ENCODE results near the gene SORBS2.
"Not testable (repeated sequence)": the region's sequence is repeated elsewhere in the genome, so short reads cannot be mapped to it uniquely, and the experiment has no call there.

The SORBS2 gene, protein sequence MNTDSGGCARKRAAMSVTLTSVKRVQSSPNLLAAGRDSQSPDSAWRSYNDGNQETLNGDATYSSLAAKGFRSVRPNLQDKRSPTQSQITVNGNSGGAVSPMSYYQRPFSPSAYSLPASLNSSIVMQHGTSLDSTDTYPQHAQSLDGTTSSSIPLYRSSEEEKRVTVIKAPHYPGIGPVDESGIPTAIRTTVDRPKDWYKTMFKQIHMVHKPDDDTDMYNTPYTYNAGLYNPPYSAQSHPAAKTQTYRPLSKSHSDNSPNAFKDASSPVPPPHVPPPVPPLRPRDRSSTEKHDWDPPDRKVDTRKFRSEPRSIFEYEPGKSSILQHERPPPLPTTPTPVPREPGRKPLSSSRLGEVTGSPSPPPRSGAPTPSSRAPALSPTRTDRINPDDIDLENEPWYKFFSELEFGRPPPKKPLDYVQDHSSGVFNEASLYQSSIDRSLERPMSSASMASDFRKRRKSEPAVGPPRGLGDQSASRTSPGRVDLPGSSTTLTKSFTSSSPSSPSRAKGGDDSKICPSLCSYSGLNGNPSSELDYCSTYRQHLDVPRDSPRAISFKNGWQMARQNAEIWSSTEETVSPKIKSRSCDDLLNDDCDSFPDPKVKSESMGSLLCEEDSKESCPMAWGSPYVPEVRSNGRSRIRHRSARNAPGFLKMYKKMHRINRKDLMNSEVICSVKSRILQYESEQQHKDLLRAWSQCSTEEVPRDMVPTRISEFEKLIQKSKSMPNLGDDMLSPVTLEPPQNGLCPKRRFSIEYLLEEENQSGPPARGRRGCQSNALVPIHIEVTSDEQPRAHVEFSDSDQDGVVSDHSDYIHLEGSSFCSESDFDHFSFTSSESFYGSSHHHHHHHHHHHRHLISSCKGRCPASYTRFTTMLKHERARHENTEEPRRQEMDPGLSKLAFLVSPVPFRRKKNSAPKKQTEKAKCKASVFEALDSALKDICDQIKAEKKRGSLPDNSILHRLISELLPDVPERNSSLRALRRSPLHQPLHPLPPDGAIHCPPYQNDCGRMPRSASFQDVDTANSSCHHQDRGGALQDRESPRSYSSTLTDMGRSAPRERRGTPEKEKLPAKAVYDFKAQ (N-terminal part only)

DNA sequence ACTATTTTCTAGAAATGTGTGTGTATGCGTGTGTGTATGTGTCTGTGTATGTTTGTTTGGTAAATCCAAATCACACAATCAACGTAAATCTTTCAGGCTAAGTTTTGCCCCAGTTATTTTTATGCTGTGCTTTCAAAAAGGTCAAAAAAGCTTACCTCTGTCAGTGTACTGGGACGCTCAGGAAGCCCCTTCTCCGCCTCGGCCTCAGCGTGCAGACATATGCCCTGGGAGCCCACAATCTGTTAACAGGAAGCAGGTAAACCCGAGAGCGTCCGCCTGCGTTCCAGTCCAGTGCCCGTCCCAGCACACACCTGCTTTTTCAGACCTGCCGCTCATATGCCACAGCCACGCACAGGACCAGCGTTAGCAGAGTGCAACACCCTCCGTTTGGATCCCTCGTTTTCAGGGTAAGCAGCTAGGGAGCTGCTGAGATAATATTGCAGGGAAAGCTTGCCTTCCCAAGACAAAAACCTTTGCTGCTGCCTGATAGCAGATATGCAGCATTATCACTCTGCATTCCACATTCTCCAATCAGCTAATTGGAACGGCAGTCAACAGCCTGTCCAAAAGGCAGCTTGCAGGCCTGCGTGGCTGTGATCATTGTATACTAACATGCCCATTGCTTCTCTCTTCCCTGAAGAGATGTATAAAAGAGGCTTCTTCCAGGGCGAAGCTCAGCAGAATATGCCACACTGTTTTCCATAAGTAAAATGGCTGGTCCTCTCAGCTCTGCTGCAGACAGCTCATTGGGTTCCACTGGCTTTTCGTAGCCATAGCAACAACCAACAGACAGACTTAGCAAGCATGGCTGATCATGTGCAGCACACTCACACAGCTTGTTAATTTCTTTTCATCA is at the start of gene SORBS2:
Gene SORBS2 (minus strand): TSS at position 686 of the 856 bp plus-strand sequence. CDS start 121,623 bp downstream, outside the sequence.
- peak; percentile 26 to 68 for DNase-seq

- no peak for DNase-seq
Observed at GRCh38 chr4:185859111-185859510, 47.1 kb upstream of the SORBS2 start.

- DNase-seq = not testable (repeated sequence)
Observed at GRCh38 chr4:185857561-185857960, 45.6 kb upstream of the SORBS2 start.

DNA sequence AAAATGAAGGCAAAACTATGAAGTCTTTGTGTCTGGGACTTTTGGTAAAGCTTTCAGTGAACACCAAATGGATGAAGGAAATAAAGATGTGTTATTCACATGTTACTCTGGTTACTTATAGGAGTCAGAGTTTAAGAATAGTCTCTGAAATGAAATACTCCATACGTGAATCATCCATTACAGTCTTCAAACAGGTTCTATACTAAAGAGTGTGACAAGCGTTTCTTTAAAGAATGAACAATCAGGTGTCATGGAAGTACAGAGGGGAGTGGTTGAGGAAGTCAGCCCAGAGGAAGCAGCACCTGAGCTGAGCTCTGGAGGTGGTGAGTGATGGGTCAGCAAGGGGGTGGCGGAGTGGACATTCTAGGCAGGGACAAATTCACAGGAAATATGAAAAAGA is 41.8 kb upstream of the SORBS2 start:
- no peak for DNase-seq

DNA sequence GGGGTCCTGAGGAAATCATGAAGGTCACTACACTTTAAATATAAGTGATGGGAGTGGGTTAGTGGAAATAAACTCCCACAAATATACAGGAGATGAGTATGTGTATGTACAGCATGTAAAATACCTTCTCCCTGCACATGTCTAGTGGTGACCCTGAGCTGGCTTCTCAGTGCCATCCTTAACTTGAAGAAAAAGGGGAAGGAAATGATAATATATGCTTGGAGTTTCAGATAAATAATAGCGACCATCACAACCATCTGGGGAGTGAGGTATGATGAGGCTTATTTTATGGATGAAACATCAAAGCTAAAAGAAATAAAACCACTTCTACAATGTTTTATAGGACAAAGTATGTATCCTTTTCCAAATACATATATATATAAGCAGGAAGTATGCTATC is 41.0 kb upstream of the SORBS2 start:
- DNase-seq = no peak

DNA sequence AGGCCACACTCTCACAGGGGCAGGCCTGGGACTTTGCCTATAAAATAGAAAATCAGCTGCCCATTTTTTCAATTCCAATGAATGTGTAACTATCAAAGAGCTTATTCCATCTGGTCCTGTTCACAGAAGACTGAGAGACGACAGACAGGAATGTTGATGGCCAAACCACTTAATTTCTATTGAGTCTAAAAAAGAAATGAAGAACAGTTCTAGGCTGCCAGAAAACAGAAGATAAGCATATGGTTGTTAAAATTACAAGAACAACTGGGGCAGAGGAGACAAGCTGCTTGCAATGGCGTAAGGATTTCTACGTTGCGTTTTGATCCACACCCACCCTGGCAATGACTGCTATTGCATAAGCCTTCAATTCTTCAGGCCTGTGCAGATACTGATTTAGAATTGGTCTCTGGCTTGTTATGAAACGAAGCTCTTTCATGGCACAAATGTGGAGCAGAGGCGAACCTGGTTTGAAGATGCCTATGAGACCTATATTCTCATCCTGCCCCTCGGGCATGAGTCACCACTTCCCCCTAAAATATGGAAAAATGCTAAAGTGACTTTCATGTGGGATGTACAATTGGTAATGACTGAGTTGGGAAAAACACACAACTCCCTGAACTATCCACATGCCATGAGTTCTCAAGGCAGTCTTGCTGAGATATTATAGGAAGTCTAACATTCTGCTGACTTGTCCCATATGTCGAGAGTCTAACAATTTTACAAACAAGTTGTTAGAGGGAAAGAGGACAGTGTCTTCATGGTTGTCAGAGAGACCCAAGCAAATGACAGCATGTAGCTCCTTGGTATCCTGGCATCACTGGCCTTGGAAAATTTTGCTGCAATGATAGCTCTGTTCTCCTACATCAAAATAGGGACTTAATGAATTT is 37.9 kb upstream of the SORBS2 start:
- peak in 1 of 2 experiments; percentile 26 for DNase-seq

GRCh38 chr4:185847352-185848097 is 35.5 kb upstream of the SORBS2 start:
- peak; percentile 54 to 80 for DNase-seq

- no peak for DNase-seq
Observed at GRCh38 chr4:185846505-185847150, 34.6 kb upstream of the SORBS2 start.

- DNase-seq = peak in 1 of 2 experiments; percentile 11
Observed at GRCh38 chr4:185845966-185846365, 34.0 kb upstream of the SORBS2 start.

DNA sequence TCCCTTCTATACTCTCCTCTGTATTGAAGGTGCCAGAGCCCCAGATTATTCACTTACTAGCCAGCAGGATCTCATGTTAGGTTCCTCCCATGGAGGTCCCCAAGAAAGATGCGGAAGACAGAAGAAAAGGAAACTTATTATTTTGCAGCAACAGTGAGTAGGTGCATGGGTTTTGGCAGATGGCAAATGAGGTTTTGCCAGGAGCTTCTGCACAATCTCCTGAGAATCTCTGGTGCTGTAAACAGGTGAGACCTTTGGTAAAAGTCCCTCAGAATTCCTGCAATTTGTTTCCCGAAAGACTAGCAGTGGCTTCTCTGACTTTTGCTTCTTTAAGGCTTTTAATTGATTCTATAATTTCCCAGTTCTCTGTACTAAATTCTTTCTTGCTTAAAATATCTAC is 29.5 kb upstream of the SORBS2 start:
- no peak for DNase-seq

GRCh38 chr4:185840953-185841352 is 29.0 kb upstream of the SORBS2 start:
- DNase-seq = no peak

DNA sequence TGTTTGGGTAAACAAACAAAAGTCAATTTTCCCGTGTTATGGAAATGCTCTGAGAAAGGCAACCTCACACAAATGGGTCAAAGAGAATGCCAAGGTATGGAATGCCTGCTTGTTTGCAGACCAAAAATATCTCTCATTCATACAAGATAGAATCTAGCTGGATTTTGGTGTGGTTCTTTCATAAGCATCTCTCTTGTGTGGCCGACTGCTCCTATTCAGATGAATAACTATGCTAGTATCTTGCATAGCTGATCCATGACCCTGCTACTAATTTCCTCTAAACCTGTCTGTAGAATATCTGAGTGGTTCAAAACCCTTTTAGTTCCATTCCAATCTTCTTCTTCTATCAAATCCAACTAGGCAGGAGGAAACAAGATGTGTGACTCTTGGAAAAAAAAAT is 28.2 kb upstream of the SORBS2 start:
- DNase-seq = no peak

DNA sequence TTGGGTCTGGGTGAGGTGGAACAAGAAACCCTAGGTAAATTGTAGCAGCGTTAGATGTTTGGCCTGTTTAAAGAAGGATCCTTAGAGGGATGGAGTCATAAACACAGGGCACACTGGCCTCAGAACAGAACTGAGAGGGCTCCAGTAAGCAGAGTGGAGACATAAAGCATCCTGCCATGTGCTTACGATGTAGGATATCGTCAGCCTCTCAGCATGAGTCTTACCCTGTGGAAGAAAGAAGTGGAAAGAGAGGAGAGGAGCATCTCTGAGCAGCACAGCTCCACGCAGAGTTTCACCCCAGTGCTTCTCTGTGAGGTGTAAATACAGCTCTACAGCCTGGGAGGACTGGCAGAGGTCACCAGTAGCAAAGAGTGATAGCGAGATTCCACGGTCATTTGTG is 27.8 kb upstream of the SORBS2 start:
- no peak for DNase-seq

DNA sequence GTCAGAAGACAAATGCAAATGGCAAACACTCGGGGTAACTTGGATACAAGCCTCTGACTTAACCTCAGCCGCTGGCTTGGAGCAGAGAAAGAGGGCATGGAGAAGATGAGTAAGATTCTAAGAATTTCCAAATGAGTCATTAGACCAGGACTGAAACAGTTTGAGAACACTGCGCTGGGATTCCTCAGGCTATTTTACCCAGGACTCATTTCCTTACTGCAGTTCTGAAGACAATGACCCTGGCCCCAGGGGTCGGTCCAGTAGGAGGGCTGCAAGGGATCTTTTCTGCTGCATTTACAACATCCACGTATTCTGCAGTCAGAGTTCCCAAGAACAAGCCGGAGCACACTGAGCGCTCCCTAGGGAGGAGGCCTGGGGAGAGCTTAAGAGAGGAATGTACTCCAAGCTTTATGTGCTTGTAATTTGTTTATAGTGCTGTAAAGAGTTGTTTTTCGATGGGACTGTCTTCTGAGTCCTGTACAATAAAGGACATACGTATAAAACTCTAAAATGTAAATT is 27.3 kb upstream of the SORBS2 start:
- no peak for DNase-seq

DNA sequence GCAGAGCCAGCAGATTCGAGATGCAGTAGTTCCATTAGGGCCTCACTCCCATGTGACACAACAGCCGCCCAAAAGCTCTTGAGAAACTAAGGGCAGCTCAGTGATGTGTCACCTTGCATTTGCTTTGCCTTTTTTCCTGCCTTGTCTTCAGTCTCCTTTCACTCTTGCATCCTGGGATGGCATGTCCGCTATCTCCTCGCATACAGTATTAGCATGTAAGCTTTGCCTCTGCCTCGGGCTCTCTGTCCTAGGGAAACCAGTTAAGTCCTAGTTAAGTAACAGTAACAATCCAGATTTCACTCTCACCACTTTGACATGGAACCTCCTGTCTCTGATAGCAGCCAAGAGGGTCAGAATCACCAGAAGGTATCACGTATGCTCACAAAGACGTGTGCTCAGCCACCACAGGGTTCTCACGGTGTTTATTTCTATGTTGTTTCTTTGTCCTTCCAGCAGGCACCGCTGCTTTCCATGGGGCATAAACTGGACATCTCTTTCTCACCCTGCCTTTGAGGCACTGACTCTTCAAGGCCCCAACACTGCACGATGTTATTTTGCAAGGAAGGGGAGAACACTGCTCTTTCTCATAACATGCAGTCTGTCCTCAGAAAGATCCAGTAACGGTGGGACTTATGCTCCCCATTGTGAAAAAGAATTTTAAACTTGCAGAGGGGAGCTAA is 26.7 kb upstream of the SORBS2 start:
- no peak for DNase-seq

- DNase-seq = no peak
Observed at GRCh38 chr4:185838104-185838452, 26.1 kb upstream of the SORBS2 start.

DNA sequence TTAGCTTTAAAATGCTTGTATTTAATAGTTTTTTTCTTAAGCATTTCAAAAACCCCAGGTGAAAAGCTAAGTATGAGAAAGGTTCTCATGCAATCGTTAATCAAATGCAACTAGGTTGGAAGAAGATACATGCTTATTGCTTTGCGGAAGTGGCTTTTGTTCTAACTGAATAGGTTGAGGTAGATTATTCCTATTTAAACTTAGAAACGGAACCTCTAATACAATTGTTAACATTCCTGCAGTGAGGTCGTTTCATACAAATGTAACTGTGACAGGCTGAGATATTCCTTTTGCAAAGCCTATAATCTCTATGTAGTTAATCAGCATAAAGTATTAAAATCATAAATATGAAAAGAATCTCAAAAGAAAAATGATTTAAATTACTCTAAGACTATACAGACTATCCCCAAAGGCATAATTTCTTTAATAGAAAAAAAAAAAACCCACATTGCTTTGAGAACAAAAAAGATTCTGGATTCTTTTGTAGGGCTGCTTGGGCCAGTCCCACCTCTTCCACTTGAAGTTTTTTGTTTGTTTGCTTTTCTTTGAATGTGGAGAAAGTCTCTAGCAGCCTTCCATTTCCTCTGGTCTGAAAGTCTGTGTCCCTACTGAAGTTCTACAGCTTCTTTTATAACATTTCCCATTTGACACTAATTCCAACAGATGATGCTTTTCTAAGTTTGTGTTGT is 25.6 kb upstream of the SORBS2 start:
- no peak for DNase-seq

DNA sequence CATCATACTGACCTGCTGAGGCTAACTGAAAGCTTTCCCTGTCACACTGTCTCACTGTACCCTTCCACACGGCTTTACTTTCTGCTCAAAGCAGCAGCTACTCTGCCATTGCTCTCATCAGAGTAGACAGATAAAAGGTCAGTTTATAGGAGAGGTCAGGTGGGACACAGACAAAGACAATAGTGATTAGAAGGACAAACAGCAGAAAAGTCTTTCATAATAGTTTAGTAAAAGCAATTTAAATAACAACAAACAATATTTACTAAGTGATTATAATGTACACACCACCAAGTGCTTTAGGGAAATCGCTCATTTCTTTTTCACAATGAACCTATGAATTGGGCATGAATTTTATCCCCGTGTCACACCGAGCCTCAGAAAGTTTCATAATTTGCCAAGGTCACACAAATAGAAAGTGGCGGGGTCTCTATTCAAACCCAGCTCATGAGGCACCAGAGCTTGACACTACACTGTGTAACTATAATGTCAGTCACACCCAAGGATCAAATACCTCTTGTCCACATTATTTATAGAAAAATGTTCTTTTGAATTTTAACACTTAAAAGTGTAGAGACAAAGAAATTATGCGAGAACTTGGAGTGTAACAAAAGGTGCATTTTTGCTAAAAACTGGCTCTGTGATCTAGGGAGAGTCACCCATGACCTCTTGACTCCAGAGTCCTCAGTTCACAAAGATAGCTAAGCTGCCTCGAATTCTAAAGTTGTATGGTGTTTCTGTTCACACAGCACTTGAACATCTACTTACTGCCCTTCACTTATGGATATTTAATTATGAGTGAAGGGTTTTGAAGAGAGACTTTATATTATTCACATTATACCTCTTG is 24.5 kb upstream of the SORBS2 start:
- DNase-seq = no peak

Data from NCI-H524 (cell line).